ENCODE data around the gene TMCO4. TPM values are rescaled to one million over a fixed set of nuclear protein-coding genes. Genes with fewer than 3 reads are reported as not detected.

TMCO4 gene
- total RNA-seq, 1 donor from 2014 or later = 14.0 TPM

- Mint-ChIP-seq H3K4me3 (no peak overlapping the region), H3K9me3 (no peaks in the 10 kb centered on the region), H3K27me3 (ENCODE audit: insufficient read depth) (peaks cover 2% of the 10 kb centered on the region), H3K4me1 (ENCODE audit: low read depth) (no peaks in the 10 kb centered on the region), H3K36me3 (ENCODE audit: low read depth) (no peaks in the 10 kb centered on the region), H3K27ac (no peak overlapping the region)
- no peak for DNase-seq (ENCODE audit: low spot score)
- intact Hi-C loops (cut with micrococcal nuclease) = no loop called here
These were observed 121.2 kb downstream of the TMCO4 start for GRCh38 chr1:19678493-19678892.

GRCh38 chr1:19676438-19676922 is 123.2 kb downstream of the TMCO4 start:
- Mint-ChIP-seq H3K36me3 (ENCODE audit: low read depth) (no peaks in the 10 kb centered on the region), H3K27me3 (ENCODE audit: insufficient read depth) (peaks cover 5% of the 10 kb centered on the region), H3K27ac (no peak overlapping the region), H3K4me1 (ENCODE audit: low read depth) (no peaks in the 10 kb centered on the region), H3K4me3 (no peak overlapping the region), H3K9me3 (no peaks in the 10 kb centered on the region)
- intact Hi-C loops (cut with micrococcal nuclease) = no loop called here
- no peak for DNase-seq (ENCODE audit: low spot score)

DNA sequence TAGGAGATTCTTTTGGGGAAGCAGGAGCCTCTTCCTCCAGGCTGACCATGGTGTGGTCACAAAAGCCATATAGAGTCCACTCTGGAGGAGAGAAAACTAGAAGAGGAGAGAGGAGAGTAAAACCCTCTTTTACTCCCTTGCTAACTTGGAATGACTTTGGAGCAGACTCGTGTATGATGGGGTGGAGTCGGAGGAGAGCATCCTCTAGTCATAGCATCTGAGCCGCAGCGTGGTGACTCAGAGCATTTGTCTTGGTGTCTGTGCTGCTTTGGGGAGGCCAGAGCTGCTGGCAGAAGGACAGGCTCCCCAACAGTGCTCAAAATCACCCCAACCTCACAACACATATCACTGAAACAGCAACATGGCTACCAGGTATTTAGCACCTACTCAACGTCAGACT is 123.9 kb downstream of the TMCO4 start:
- no peak overlapping the region for H3K4me3 Mint-ChIP-seq
- peaks cover 7% of the 10 kb centered on the region for H3K27me3 Mint-ChIP-seq (ENCODE audit: insufficient read depth)
- H3K4me1 Mint-ChIP-seq (ENCODE audit: low read depth) = no peaks in the 10 kb centered on the region
- no peak overlapping the region for H3K27ac Mint-ChIP-seq
- no peaks in the 10 kb centered on the region for H3K36me3 Mint-ChIP-seq (ENCODE audit: low read depth)
- intact Hi-C loops (cut with micrococcal nuclease) = no loop called here
- no peaks in the 10 kb centered on the region for H3K9me3 Mint-ChIP-seq
- no peak for DNase-seq (ENCODE audit: low spot score)

GRCh38 chr1:19672237-19672636 is 127.5 kb downstream of the TMCO4 start:
- H3K4me1 Mint-ChIP-seq (ENCODE audit: low read depth) = no peaks in the 10 kb centered on the region
- no peaks in the 10 kb centered on the region for H3K36me3 Mint-ChIP-seq (ENCODE audit: low read depth)
- no peaks in the 10 kb centered on the region for H3K9me3 Mint-ChIP-seq
- no peak overlapping the region for H3K27ac Mint-ChIP-seq
- DNase-seq (ENCODE audit: low spot score) = no peak
- intact Hi-C loops (cut with micrococcal nuclease) = no loop called here
- H3K27me3 Mint-ChIP-seq (ENCODE audit: insufficient read depth) = peaks cover 19% of the 10 kb centered on the region
- H3K4me3 Mint-ChIP-seq = no peak overlapping the region

DNA sequence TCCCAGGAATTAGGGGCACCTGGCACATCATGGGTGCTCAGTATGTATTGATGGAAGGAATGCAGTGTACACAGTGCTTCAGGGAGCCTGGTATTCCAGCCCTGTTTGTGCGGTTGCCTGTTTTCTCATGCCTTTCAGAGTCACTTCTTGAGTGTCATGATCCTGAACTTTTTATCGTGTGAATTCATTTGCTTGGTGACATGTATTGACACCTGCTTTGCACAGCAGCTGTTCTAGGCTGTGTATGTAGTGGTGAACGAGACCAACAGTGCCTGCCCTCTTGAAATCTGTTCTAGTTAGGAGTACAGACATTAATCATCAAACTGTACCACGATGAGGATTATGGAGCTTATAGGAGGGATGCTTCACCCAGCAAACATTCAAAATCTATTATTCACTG is 128.9 kb downstream of the TMCO4 start:
- intact Hi-C loops (cut with micrococcal nuclease) = no loop called here
- Mint-ChIP-seq H3K4me1 (ENCODE audit: low read depth) (no peaks in the 10 kb centered on the region), H3K9me3 (no peaks in the 10 kb centered on the region), H3K27me3 (ENCODE audit: insufficient read depth) (peaks cover 31% of the 10 kb centered on the region), H3K36me3 (ENCODE audit: low read depth) (no peaks in the 10 kb centered on the region), H3K4me3 (no peak overlapping the region), H3K27ac (no peak overlapping the region)
- DNase-seq (ENCODE audit: low spot score) = no peak

- H3K27me3 Mint-ChIP-seq (ENCODE audit: insufficient read depth) = peaks cover 38% of the 10 kb centered on the region
- no peaks in the 10 kb centered on the region for H3K36me3 Mint-ChIP-seq (ENCODE audit: low read depth)
- no peaks in the 10 kb centered on the region for H3K9me3 Mint-ChIP-seq
- no peak for DNase-seq (ENCODE audit: low spot score)
- intact Hi-C loops (cut with micrococcal nuclease) = no loop called here
- H3K27ac Mint-ChIP-seq = no peak overlapping the region
- no peak overlapping the region for H3K4me3 Mint-ChIP-seq
- H3K4me1 Mint-ChIP-seq (ENCODE audit: low read depth) = no peaks in the 10 kb centered on the region
These were observed 130.8 kb downstream of the TMCO4 start for GRCh38 chr1:19668888-19669287.

GRCh38 chr1:19665496-19666465 is 133.9 kb downstream of the TMCO4 start:
- peak overlapping the region; percentile 58 for H3K4me3 Mint-ChIP-seq
- no peak overlapping the region for H3K27ac Mint-ChIP-seq
- H3K9me3 Mint-ChIP-seq = no peaks in the 10 kb centered on the region
- DNase-seq (ENCODE audit: low spot score) = no peak
- H3K36me3 Mint-ChIP-seq (ENCODE audit: low read depth) = no peaks in the 10 kb centered on the region
- peaks cover 54% of the 10 kb centered on the region for H3K27me3 Mint-ChIP-seq (ENCODE audit: insufficient read depth)
- intact Hi-C loops (cut with micrococcal nuclease) = no loop called here
- peaks cover 5% of the 10 kb centered on the region for H3K4me1 Mint-ChIP-seq (ENCODE audit: low read depth)

DNA sequence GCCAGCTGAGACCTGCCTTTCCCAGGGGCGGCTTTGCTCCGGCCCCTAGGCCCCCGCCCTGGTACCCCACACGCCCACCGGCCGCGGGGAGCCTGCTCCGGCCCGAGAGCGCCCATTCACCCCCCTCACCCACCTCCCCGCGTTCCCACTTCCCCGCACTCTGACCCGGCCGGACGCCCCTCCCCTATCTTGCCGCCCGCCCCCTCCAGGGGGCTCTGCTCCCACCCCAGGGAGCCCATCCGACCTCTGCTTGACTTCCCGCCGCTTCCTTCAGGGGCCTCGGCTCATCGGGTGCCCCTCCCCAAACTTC is 134.6 kb downstream of the TMCO4 start:
- Mint-ChIP-seq H3K4me3 (no peak overlapping the region), H3K9me3 (no peaks in the 10 kb centered on the region), H3K27me3 (ENCODE audit: insufficient read depth) (peaks cover 54% of the 10 kb centered on the region), H3K36me3 (ENCODE audit: low read depth) (no peaks in the 10 kb centered on the region), H3K4me1 (ENCODE audit: low read depth) (peaks cover 5% of the 10 kb centered on the region), H3K27ac (no peak overlapping the region)
- intact Hi-C loops (cut with micrococcal nuclease) = no loop called here
- no peak for DNase-seq (ENCODE audit: low spot score)

- Mint-ChIP-seq H3K4me1 (ENCODE audit: low read depth) (peaks cover 10% of the 10 kb centered on the region), H3K27me3 (ENCODE audit: insufficient read depth) (peaks cover 57% of the 10 kb centered on the region), H3K4me3 (no peak within 1 kb of the TSS), H3K36me3 (ENCODE audit: low read depth) (no peaks in the 10 kb centered on the region), H3K9me3 (no peaks in the 10 kb centered on the region), H3K27ac (no peak within 1 kb of the TSS)
- intact Hi-C loops (cut with micrococcal nuclease) = loop anchor here (5.0 kb wide), 1 partner anchor 218 kb away; the partner anchor contains the start of gene OTUD3
- DNase-seq (ENCODE audit: low spot score) = no peak
These were observed 135.1 kb downstream of the TMCO4 start, which contains the start of gene HTR6 for GRCh38 chr1:19664453-19665185. TSS of gene HTR6 (plus strand) at chr1:19664875. CDS start at chr1:19665754, 879 bp downstream.

- H3K4me3 Mint-ChIP-seq = no peak overlapping the region
- H3K36me3 Mint-ChIP-seq (ENCODE audit: low read depth) = no peaks in the 10 kb centered on the region
- intact Hi-C loops (cut with micrococcal nuclease) = loop anchor here (5.0 kb wide), 1 partner anchor 220 kb away; the partner anchor contains the start of gene OTUD3
- DNase-seq (ENCODE audit: low spot score) = no peak
- no peaks in the 10 kb centered on the region for H3K9me3 Mint-ChIP-seq
- peaks cover 12% of the 10 kb centered on the region for H3K4me1 Mint-ChIP-seq (ENCODE audit: low read depth)
- peaks cover 47% of the 10 kb centered on the region for H3K27me3 Mint-ChIP-seq (ENCODE audit: insufficient read depth)
- no peak overlapping the region for H3K27ac Mint-ChIP-seq
These were observed 137.4 kb downstream of the TMCO4 start for GRCh38 chr1:19662313-19662712.

GRCh38 chr1:19661721-19662228 is 137.9 kb downstream of the TMCO4 start:
- no peak overlapping the region for H3K4me3 Mint-ChIP-seq
- no peaks in the 10 kb centered on the region for H3K36me3 Mint-ChIP-seq (ENCODE audit: low read depth)
- H3K9me3 Mint-ChIP-seq = no peaks in the 10 kb centered on the region
- intact Hi-C loops (cut with micrococcal nuclease) = loop anchor here (1.0 to 5.0 kb wide), 4 partner anchors 43 to 271 kb away; partner anchors contain the start of gene OTUD3
- no peak for DNase-seq (ENCODE audit: low spot score)
- H3K4me1 Mint-ChIP-seq (ENCODE audit: low read depth) = peaks cover 12% of the 10 kb centered on the region
- peaks cover 41% of the 10 kb centered on the region for H3K27me3 Mint-ChIP-seq (ENCODE audit: insufficient read depth)
- no peak overlapping the region for H3K27ac Mint-ChIP-seq

GRCh38 chr1:19658186-19658585 is 141.5 kb downstream of the TMCO4 start:
- intact Hi-C loops (cut with micrococcal nuclease) = no loop called here
- Mint-ChIP-seq H3K36me3 (ENCODE audit: low read depth) (peaks cover 2% of the 10 kb centered on the region), H3K27ac (peak overlapping the region; percentile 29), H3K4me3 (no peak overlapping the region), H3K4me1 (ENCODE audit: low read depth) (peaks cover 21% of the 10 kb centered on the region), H3K27me3 (ENCODE audit: insufficient read depth) (peaks cover 18% of the 10 kb centered on the region), H3K9me3 (no peaks in the 10 kb centered on the region)
- no peak for DNase-seq (ENCODE audit: low spot score)

- Mint-ChIP-seq H3K27me3 (ENCODE audit: insufficient read depth) (peaks cover 12% of the 10 kb centered on the region), H3K4me3 (no peak overlapping the region), H3K4me1 (ENCODE audit: low read depth) (peaks cover 21% of the 10 kb centered on the region), H3K9me3 (no peaks in the 10 kb centered on the region), H3K36me3 (ENCODE audit: low read depth) (peaks cover 2% of the 10 kb centered on the region), H3K27ac (no peak overlapping the region)
- intact Hi-C loops (cut with micrococcal nuclease) = no loop called here
- DNase-seq (ENCODE audit: low spot score) = no peak
These were observed 142.2 kb downstream of the TMCO4 start for GRCh38 chr1:19657511-19657910.
